NOMO-1 treated with DMSO at 0.1 percent for 48 hours (cell line): ENCODE measurements around the gene SNTA1.
"Not testable (repeated sequence)": the region's sequence is repeated elsewhere in the genome, so short reads cannot be mapped to it uniquely, and the experiment has no call there.

ENCODE experiments used
- DNase-seq: peaks from one replicate; lab custom pipeline; 2025; ENCODE audit not compliant: unreplicated experiment; lab: John Stamatoyannopoulos, UW

Gene SNTA1

GRCh38 chr20:33400812-33401183, 42.8 kb downstream of the SNTA1 start:
- no peak for DNase-seq

- DNase-seq: peak; percentile 41
Measured at GRCh38 chr20:33399924-33400323, 43.6 kb downstream of the SNTA1 start.

GRCh38 chr20:33394718-33395117, 48.8 kb downstream of the SNTA1 start:
- no peak for DNase-seq

- no peak for DNase-seq
Measured at GRCh38 chr20:33393609-33394008, 50.0 kb downstream of the SNTA1 start.

GRCh38 chr20:33391722-33392415, 51.7 kb downstream of the SNTA1 start:
- DNase-seq: no peak

- DNase-seq: not testable (repeated sequence)
Measured at GRCh38 chr20:33389326-33389725, 54.2 kb downstream of the SNTA1 start.

- no peak for DNase-seq
Measured at GRCh38 chr20:33388268-33388667, 55.3 kb downstream of the SNTA1 start.

- no peak for DNase-seq
Measured at GRCh38 chr20:33387177-33387576, 56.4 kb downstream of the SNTA1 start.

- no peak for DNase-seq
Measured at GRCh38 chr20:33386673-33387072, 56.9 kb downstream of the SNTA1 start.

- DNase-seq: no peak
Measured at GRCh38 chr20:33377366-33377765, 66.2 kb downstream of the SNTA1 start.

- DNase-seq: no peak
Measured at GRCh38 chr20:33373735-33374605, 69.6 kb downstream of the SNTA1 start.

- no peak for DNase-seq
Measured at GRCh38 chr20:33372993-33373441, 70.5 kb downstream of the SNTA1 start.

- peak; percentile 25 for DNase-seq
Measured at GRCh38 chr20:33370291-33370690, 73.3 kb downstream of the SNTA1 start.

- no peak for DNase-seq
Measured at GRCh38 chr20:33362898-33363297, 80.7 kb downstream of the SNTA1 start.

- no peak for DNase-seq
Measured at GRCh38 chr20:33359399-33360261, 83.9 kb downstream of the SNTA1 start.
